ENCODE results near the gene SKIC8.

Gene SKIC8

GRCh38 chr15:78307976-78308375 is 8.6 kb upstream of the SKIC8 start:
- no peaks in the 10 kb centered on the region for H3K9me3 ChIP-seq (ENCODE audit: insufficient read depth, low read depth, low read length)
- H3K36me3 ChIP-seq (ENCODE audit: insufficient read depth, low read depth, low read length), result no peaks in the 10 kb centered on the region
- H3K9ac ChIP-seq (ENCODE audit: low read depth, low read length), result no peak overlapping the region
- H3K27me3 ChIP-seq (ENCODE audit: insufficient read depth, low read length), result no peaks in the 10 kb centered on the region
- H3K4me3 ChIP-seq (ENCODE audit: low read length), result no peak overlapping the region
- H3K27ac ChIP-seq (ENCODE audit: low read length), result no peak overlapping the region
- H3K4me1 ChIP-seq (ENCODE audit: insufficient read depth, low read length), result peaks cover 6% of the 10 kb centered on the region

- no peak overlapping the region for H3K4me3 ChIP-seq (ENCODE audit: low read length)
- no peaks in the 10 kb centered on the region; the same call in 1 of the 2 replicates for H3K4me1 ChIP-seq (ENCODE audit: insufficient read depth, low read length)
- no peak overlapping the region for H3K9ac ChIP-seq (ENCODE audit: low read depth, low read length)
- no peaks in the 10 kb centered on the region for H3K9me3 ChIP-seq (ENCODE audit: insufficient read depth, low read depth, low read length)
- peaks cover 8% of the 10 kb centered on the region for H3K27me3 ChIP-seq (ENCODE audit: insufficient read depth, low read length)
- H3K36me3 ChIP-seq (ENCODE audit: insufficient read depth, low read depth, low read length), result no peaks in the 10 kb centered on the region
- no peak overlapping the region for H3K27ac ChIP-seq (ENCODE audit: low read length)
Measured at GRCh38 chr15:78306176-78306774, 6.9 kb upstream of the SKIC8 start.

GRCh38 chr15:78304216-78305066 is 5.0 kb upstream of the SKIC8 start:
- H3K36me3 ChIP-seq (ENCODE audit: insufficient read depth, low read depth, low read length), result no peaks in the 10 kb centered on the region
- no peaks in the 10 kb centered on the region; the same call in 1 of the 2 replicates for H3K4me1 ChIP-seq (ENCODE audit: insufficient read depth, low read length)
- H3K9me3 ChIP-seq (ENCODE audit: insufficient read depth, low read depth, low read length), result no peaks in the 10 kb centered on the region
- H3K9ac ChIP-seq (ENCODE audit: low read depth, low read length), result no peak overlapping the region
- H3K4me3 ChIP-seq (ENCODE audit: low read length), result no peak overlapping the region
- H3K27ac ChIP-seq (ENCODE audit: low read length), result no peak overlapping the region
- peaks cover 9% of the 10 kb centered on the region for H3K27me3 ChIP-seq (ENCODE audit: insufficient read depth, low read length)

- Histone ChIP-seq H3K4me3 (ENCODE audit: low read length) (no peak overlapping the region), H3K9ac (ENCODE audit: low read depth, low read length) (no peak overlapping the region)
Measured at GRCh38 chr15:78302579-78303312, 3.3 kb upstream of the SKIC8 start.

GRCh38 chr15:78301828-78302227 is 2.4 kb upstream of the SKIC8 start:
- H3K27ac ChIP-seq (ENCODE audit: low read length), result no peak overlapping the region
- no peak overlapping the region for H3K9ac ChIP-seq (ENCODE audit: low read depth, low read length)

More at GRCh38 chr15:78302579-78303312, 3.3 kb upstream of the SKIC8 start:
- no peaks in the 10 kb centered on the region for H3K4me1 ChIP-seq (ENCODE audit: insufficient read depth, low read length)
- H3K27me3 ChIP-seq (ENCODE audit: insufficient read depth, low read length), result peaks cover 9% of the 10 kb centered on the region
- H3K27ac ChIP-seq (ENCODE audit: low read length), result no peak overlapping the region
- H3K9me3 ChIP-seq (ENCODE audit: insufficient read depth, low read depth, low read length), result no peaks in the 10 kb centered on the region
- H3K36me3 ChIP-seq (ENCODE audit: insufficient read depth, low read depth, low read length), result no peaks in the 10 kb centered on the region

GRCh38 chr15:78301326-78301725 is 1.9 kb upstream of the SKIC8 start:
- Histone ChIP-seq H3K9me3 (ENCODE audit: insufficient read depth, low read depth, low read length) (no peaks in the 10 kb centered on the region), H3K27me3 (ENCODE audit: insufficient read depth, low read length) (peaks cover 9% of the 10 kb centered on the region), H3K9ac (ENCODE audit: low read depth, low read length) (no peak overlapping the region), H3K36me3 (ENCODE audit: insufficient read depth, low read depth, low read length) (no peaks in the 10 kb centered on the region), H3K4me1 (ENCODE audit: insufficient read depth, low read length) (no peaks in the 10 kb centered on the region), H3K27ac (ENCODE audit: low read length) (no peak overlapping the region), H3K4me3 (ENCODE audit: low read length) (no peak overlapping the region)

More at GRCh38 chr15:78301828-78302227, 2.4 kb upstream of the SKIC8 start:
- no peak overlapping the region for H3K4me3 ChIP-seq (ENCODE audit: low read length)
- H3K4me1 ChIP-seq (ENCODE audit: insufficient read depth, low read length), result no peaks in the 10 kb centered on the region
- no peaks in the 10 kb centered on the region for H3K9me3 ChIP-seq (ENCODE audit: insufficient read depth, low read depth, low read length)
- no peaks in the 10 kb centered on the region for H3K36me3 ChIP-seq (ENCODE audit: insufficient read depth, low read depth, low read length)
- peaks cover 9% of the 10 kb centered on the region for H3K27me3 ChIP-seq (ENCODE audit: insufficient read depth, low read length)

- Histone ChIP-seq H3K9ac (ENCODE audit: low read depth, low read length) (no peak overlapping the region), H3K36me3 (ENCODE audit: insufficient read depth, low read depth, low read length) (peaks cover 56% of the 10 kb centered on the region), H3K4me1 (ENCODE audit: insufficient read depth, low read length) (no peaks in the 10 kb centered on the region), H3K4me3 (ENCODE audit: low read length) (no peak overlapping the region), H3K27ac (ENCODE audit: low read length) (no peak overlapping the region), H3K9me3 (ENCODE audit: insufficient read depth, low read depth, low read length) (no peaks in the 10 kb centered on the region), H3K27me3 (ENCODE audit: insufficient read depth, low read length) (no peaks in the 10 kb centered on the region)
Measured at GRCh38 chr15:78292219-78292618, 7.2 kb downstream of the SKIC8 start.

- Histone ChIP-seq H3K9ac (ENCODE audit: low read depth, low read length) (no peak overlapping the region), H3K27me3 (ENCODE audit: insufficient read depth, low read length) (no peaks in the 10 kb centered on the region), H3K27ac (ENCODE audit: low read length) (no peak overlapping the region), H3K9me3 (ENCODE audit: insufficient read depth, low read depth, low read length) (no peaks in the 10 kb centered on the region), H3K4me3 (ENCODE audit: low read length) (no peak overlapping the region), H3K36me3 (ENCODE audit: insufficient read depth, low read depth, low read length) (peaks cover 61% of the 10 kb centered on the region), H3K4me1 (ENCODE audit: insufficient read depth, low read length) (no peaks in the 10 kb centered on the region)
Measured at GRCh38 chr15:78291698-78292097, 7.7 kb downstream of the SKIC8 start.

- Histone ChIP-seq H3K27me3 (ENCODE audit: insufficient read depth, low read length) (no peaks in the 10 kb centered on the region), H3K36me3 (ENCODE audit: insufficient read depth, low read depth, low read length) (peaks cover 67% of the 10 kb centered on the region), H3K27ac (ENCODE audit: low read length) (no peak overlapping the region), H3K9me3 (ENCODE audit: insufficient read depth, low read depth, low read length) (no peaks in the 10 kb centered on the region), H3K9ac (ENCODE audit: low read depth, low read length) (no peak overlapping the region), H3K4me1 (ENCODE audit: insufficient read depth, low read length) (no peaks in the 10 kb centered on the region), H3K4me3 (ENCODE audit: low read length) (no peak overlapping the region)
Measured at GRCh38 chr15:78291052-78291451, 8.4 kb downstream of the SKIC8 start.

- H3K27me3 ChIP-seq (ENCODE audit: insufficient read depth, low read length), result no peaks in the 10 kb centered on the region
- H3K9me3 ChIP-seq (ENCODE audit: insufficient read depth, low read depth, low read length), result no peaks in the 10 kb centered on the region
- no peak overlapping the region for H3K9ac ChIP-seq (ENCODE audit: low read depth, low read length)
- H3K27ac ChIP-seq (ENCODE audit: low read length), result no peak overlapping the region
- no peaks in the 10 kb centered on the region for H3K4me1 ChIP-seq (ENCODE audit: insufficient read depth, low read length)
- peaks cover 70% of the 10 kb centered on the region for H3K36me3 ChIP-seq (ENCODE audit: insufficient read depth, low read depth, low read length)
- H3K4me3 ChIP-seq (ENCODE audit: low read length), result no peak overlapping the region
Measured at GRCh38 chr15:78290222-78290621, 9.2 kb downstream of the SKIC8 start.

- Histone ChIP-seq H3K9me3 (ENCODE audit: insufficient read depth, low read depth, low read length) (no peaks in the 10 kb centered on the region), H3K27me3 (ENCODE audit: insufficient read depth, low read length) (no peaks in the 10 kb centered on the region), H3K4me1 (ENCODE audit: insufficient read depth, low read length) (no peaks in the 10 kb centered on the region), H3K4me3 (ENCODE audit: low read length) (no peak overlapping the region), H3K27ac (ENCODE audit: low read length) (no peak overlapping the region), H3K36me3 (ENCODE audit: insufficient read depth, low read depth, low read length) (peaks cover 76% of the 10 kb centered on the region), H3K9ac (ENCODE audit: low read depth, low read length) (no peak overlapping the region)
Measured at GRCh38 chr15:78284758-78285157, 14.7 kb downstream of the SKIC8 start.
